HepG2 (cell line): ENCODE measurements around the gene PRRT1B. TPM values are rescaled to one million over a fixed set of nuclear protein-coding genes. Genes with fewer than 3 reads are reported as not detected.

Source experiments
- ARHGAP35 ChIP-seq: sonication (generic); formaldehyde crosslinking; IDR thresholded peaks from 2 replicates; pipeline ENCODE4 v1.9.0; 2022; ENCODE audit warnings: mild to moderate bottlenecking, inconsistent platforms, moderate library complexity, missing genetic modification reagents, borderline replicate concordance
- CEBPZ ChIP-seq: IDR thresholded peaks from 2 replicates; pipeline ENCODE4 v1.6.1; 2012; ENCODE audit warnings: low read length, improper control_type of control experiment
- E2F2 ChIP-seq: sonication (generic); formaldehyde crosslinking; IDR thresholded peaks from 2 replicates; pipeline ENCODE4 v1.4.0; 2020; ENCODE audit warnings: missing genetic modification reagents, borderline replicate concordance
- EED ChIP-seq: sonication (generic); formaldehyde crosslinking; IDR thresholded peaks from 2 replicates; pipeline ENCODE4 v1.5.0; 2020; ENCODE audit warnings: mild to moderate bottlenecking, missing genetic modification reagents
- ESRRA ChIP-seq: sonication (generic); formaldehyde crosslinking; IDR thresholded peaks from 2 replicates; pipeline ENCODE4 v1.5.1; 2020; ENCODE audit warnings: mild to moderate bottlenecking, low read depth, missing genetic modification reagents
- FOXP1 ChIP-seq, 2 experiments: fragments of 450-650 bp in 1 of 2; IDR thresholded peaks; 2 replicates each; pipeline ENCODE4 v1.6.1; 2017 to 2018; ENCODE audit warnings: antibody characterized with exemption in 1 of 2
- HOXA9 ChIP-seq: sonication (generic); formaldehyde crosslinking; IDR thresholded peaks from 2 replicates; pipeline ENCODE4 v1.8.1; 2022; ENCODE audit warnings: missing genetic modification reagents, mild to moderate bottlenecking, moderate library complexity, borderline replicate concordance
- MAFG ChIP-seq: sonication (generic); formaldehyde crosslinking; IDR thresholded peaks from 2 replicates; pipeline ENCODE4 v1.5.1; 2020; ENCODE audit warnings: mild to moderate bottlenecking, missing genetic modification reagents
- MEF2D ChIP-seq: sonication (generic); formaldehyde crosslinking; IDR thresholded peaks from 2 replicates; pipeline ENCODE4 v1.5.1; 2020; ENCODE audit warnings: mild to moderate bottlenecking, missing genetic modification reagents
- MIER3 ChIP-seq: IDR thresholded peaks from 2 replicates; pipeline ENCODE4 v1.6.1; 2016; ENCODE audit warnings: missing compliant biosample characterization, borderline replicate concordance
- NPAS2 ChIP-seq: sonication (generic); formaldehyde crosslinking; IDR thresholded peaks from 2 replicates; pipeline ENCODE4 v1.8.0; 2022; ENCODE audit warnings: mild to moderate bottlenecking, missing genetic modification reagents, borderline replicate concordance
- PHF21A ChIP-seq: sonication (generic); formaldehyde crosslinking; IDR thresholded peaks from 2 replicates; pipeline ENCODE4 v1.5.0; 2020; ENCODE audit warnings: mild to moderate bottlenecking, missing genetic modification reagents
- SATB2 ChIP-seq: sonication (generic); formaldehyde crosslinking; IDR thresholded peaks from 2 replicates; pipeline ENCODE4 v1.5.0; 2020; ENCODE audit warnings: missing genetic modification reagents
- SMARCC2 ChIP-seq: fragments of 450-650 bp; IDR thresholded peaks from 2 replicates; pipeline ENCODE4 v1.6.1; 2017; ENCODE audit warnings: antibody characterized with exemption, mild to moderate bottlenecking
- TARDBP ChIP-seq: sonication (generic); formaldehyde crosslinking; IDR thresholded peaks from 2 replicates; pipeline ENCODE4 v1.8.0; 2022; ENCODE audit warnings: mild to moderate bottlenecking, missing genetic modification reagents
- U2AF1 ChIP-seq: fragments of 200-400 bp; formaldehyde crosslinking; optimal IDR thresholded peaks from 2 replicates; pipeline ENCODE3; 2017; ENCODE audit warnings: mild to moderate bottlenecking, low read depth, low read length
- ZFP41 ChIP-seq: sonication (generic); formaldehyde crosslinking; IDR thresholded peaks from 2 replicates; pipeline ENCODE4 v1.4.0; 2020; ENCODE audit warnings: mild to moderate bottlenecking, missing genetic modification reagents, borderline replicate concordance
- ZNF124 ChIP-seq: sonication (generic); formaldehyde crosslinking; IDR thresholded peaks from 2 replicates; pipeline ENCODE4 v1.4.0; 2020; ENCODE audit warnings: missing genetic modification reagents
- ZNF350 ChIP-seq: sonication (generic); formaldehyde crosslinking; IDR thresholded peaks from 2 replicates; pipeline ENCODE4 v1.4.0; 2020; ENCODE audit warnings: mild to moderate bottlenecking, low read depth, missing genetic modification reagents, borderline replicate concordance
- ZNF468 ChIP-seq: sonication (generic); formaldehyde crosslinking; IDR thresholded peaks from 2 replicates; pipeline ENCODE4 v1.8.0; 2022; ENCODE audit warnings: mild to moderate bottlenecking, moderate library complexity, missing genetic modification reagents
- ZNF710 ChIP-seq: sonication (generic); formaldehyde crosslinking; IDR thresholded peaks from 2 replicates; pipeline ENCODE4 v1.5.0; 2020; ENCODE audit warnings: mild to moderate bottlenecking, missing genetic modification reagents, borderline replicate concordance
- ZSCAN31 ChIP-seq: sonication (generic); formaldehyde crosslinking; IDR thresholded peaks from 2 replicates; pipeline ENCODE4 v1.5.0; 2020; ENCODE audit warnings: low read depth, mild to moderate bottlenecking, missing genetic modification reagents
- polyA plus RNA-seq, 8 experiments: library from polyadenylated mRNA; depleted of rRNA in 3 of 8; stranded (reverse) in 7 of 8; unstranded in 1 of 8; fragments of >200 nt; fragmentation: Illumina TruSeq in 4 of 8; extraction: Trizol in 4 of 8; gene quantifications; 2 replicates each; pipeline versions ENCODE4 v1.2.1 to v1.2.3, GENCODE V29; 2011 to 2016; ENCODE audit warnings: low read depth in 4 of 8, missing spikeins in 1 of 8, mixed read lengths in 1 of 8; ENCODE audit not compliant: insufficient read depth in 1 of 8
- total RNA-seq, 5 experiments: library from RNA; depleted of rRNA; stranded (reverse); fragments of >200 nt; fragmentation: Illumina TruSeq; extraction: Trizol; gene quantifications; 2 replicates each; pipeline ENCODE4 v1.2.3, GENCODE V29; 2016; ENCODE audit warnings: low read depth in 1 of 5
- TF ChIP-seq, protein P1 (sequence below): IDR thresholded peaks from 2 replicates; pipeline ENCODE4 v1.6.1; 2012; ENCODE audit warnings: inconsistent platforms

Gene PRRT1B
- total and polyA plus RNA-seq, 2 of the 13 experiments (the other 11 are each of a cell fraction or from before 2014, with no cell fraction given) = not detected

GRCh38 chr9:131605770-131606590 is 60.7 kb downstream of the PRRT1B start (continued):
- TF ChIP-seq ESRRA = peak; percentile 77; the same call in 1 of the 2 replicates
- no peak for TF ChIP-seq EED (CRISPR knock-in tag)
- no peak for TF ChIP-seq CEBPZ
- TF ChIP-seq SATB2 = peak; percentile 65; the same call in 1 of the 2 replicates
- peak; percentile 68; the same call in 1 of the 2 replicates for TF ChIP-seq ZNF350 (CRISPR knock-in tag)
- TF ChIP-seq ZNF710 (CRISPR knock-in tag) = peak; percentile 95
- no peak for TF ChIP-seq ZNF468
- peak; percentile 91 for TF ChIP-seq MIER3 (CRISPR knock-in tag)
- TF ChIP-seq HOXA9 (CRISPR knock-in tag) = no peak
- no peak for TF ChIP-seq FOXP1 (IDR thresholded peaks at IDR 0.05)
- TF ChIP-seq FOXP1 (CRISPR knock-in tag; IDR thresholded peaks at IDR 0.05) = peak; percentile 67; the same call in 1 of the 2 replicates
- TF ChIP-seq U2AF1 = peak; percentile 15
- TF ChIP-seq E2F2 = no peak
- peak; percentile 91 for TF ChIP-seq PHF21A (CRISPR knock-in tag)
- peak; percentile 74 for TF ChIP-seq ZNF124 (CRISPR knock-in tag)
- TF ChIP-seq ZSCAN31 (CRISPR knock-in tag) = peak; percentile 60
- TF ChIP-seq, protein P1, sequence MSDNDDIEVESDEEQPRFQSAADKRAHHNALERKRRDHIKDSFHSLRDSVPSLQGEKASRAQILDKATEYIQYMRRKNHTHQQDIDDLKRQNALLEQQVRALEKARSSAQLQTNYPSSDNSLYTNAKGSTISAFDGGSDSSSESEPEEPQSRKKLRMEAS = peak; percentile 98
- no peak for TF ChIP-seq MAFG (CRISPR knock-in tag)
- TF ChIP-seq ZFP41 (CRISPR knock-in tag) = no peak
- 0 out of 2 replicates have a peak, but pooled peaks have one; percentile 84 for TF ChIP-seq ARHGAP35 (CRISPR knock-in tag)
- peak; percentile 69 for TF ChIP-seq TARDBP (CRISPR knock-in tag)
- TF ChIP-seq NPAS2 (CRISPR knock-in tag) = no peak
- TF ChIP-seq SMARCC2 = no peak
- no peak for TF ChIP-seq MEF2D (CRISPR knock-in tag)
